NCI-H1417 treated with DMSO at 0.1 percent for 48 hours (cell line): ENCODE measurements around the gene ZNF606.

Source experiments
- DNase-seq: peaks from one replicate; lab custom pipeline; 2025; lab: John Stamatoyannopoulos, UW

The ZNF606 gene

GRCh38 chr19:58002384-58003173, at the start of gene ZNF606:
Gene ZNF606, minus strand, starts transcription at chr19:58002820. Its CDS starts 1,501 bp downstream, at chr19:58001319.
- peak; percentile 22 for DNase-seq

- no peak for DNase-seq
These were observed 49.6 kb upstream of the ZNF606 start for GRCh38 chr19:58052256-58052655.

- DNase-seq, result no peak
These were observed 45.1 kb upstream of the ZNF606 start for GRCh38 chr19:58047672-58048071.

GRCh38 chr19:58046856-58047255, 44.2 kb upstream of the ZNF606 start:
- DNase-seq, result no peak

GRCh38 chr19:58045411-58046050, 42.9 kb upstream of the ZNF606 start:
- no peak for DNase-seq

- DNase-seq, result no peak
These were observed 42.3 kb upstream of the ZNF606 start for GRCh38 chr19:58044886-58045285.

GRCh38 chr19:58044391-58044790, 41.8 kb upstream of the ZNF606 start:
- DNase-seq, result no peak

- DNase-seq, result no peak
These were observed 40.1 kb upstream of the ZNF606 start for GRCh38 chr19:58042495-58043340.

GRCh38 chr19:58040751-58041525, 38.3 kb upstream of the ZNF606 start:
- DNase-seq, result no peak

GRCh38 chr19:58038688-58039204, 36.1 kb upstream of the ZNF606 start:
- no peak for DNase-seq

- DNase-seq, result no peak
These were observed 35.5 kb upstream of the ZNF606 start for GRCh38 chr19:58037927-58038687.

- no peak for DNase-seq
These were observed 33.2 kb upstream of the ZNF606 start for GRCh38 chr19:58035863-58036262.

- no peak for DNase-seq
These were observed 31.8 kb upstream of the ZNF606 start for GRCh38 chr19:58034477-58034793.

- DNase-seq, result no peak
These were observed 31.3 kb upstream of the ZNF606 start, which contains the start of gene ZSCAN1 for GRCh38 chr19:58033741-58034476. Gene ZSCAN1, plus strand, starts transcription at chr19:58034025. Its CDS starts 3,812 bp downstream, at chr19:58037837.

GRCh38 chr19:58024661-58025060, 22.0 kb upstream of the ZNF606 start:
- DNase-seq, result no peak

GRCh38 chr19:58022283-58022660, 19.7 kb upstream of the ZNF606 start:
- DNase-seq, result no peak

- DNase-seq, result no peak
These were observed 19.1 kb upstream of the ZNF606 start for GRCh38 chr19:58021541-58022282.

GRCh38 chr19:58020129-58020528, 17.5 kb upstream of the ZNF606 start:
- DNase-seq, result no peak

GRCh38 chr19:58014141-58014540, 11.5 kb upstream of the ZNF606 start:
- DNase-seq, result no peak
